Stimulated activated CD4-positive, alpha-beta T cell treated with anti-CD3 and anti-CD28 coated beads, TNF-alpha, amount 100 ng/mL, for 24 hours (primary cell): Measurements from ENCODE around the gene SHMT1.
"Not testable (repeated sequence)": the region's sequence is repeated elsewhere in the genome, so short reads cannot be mapped to it uniquely, and the experiment has no call there.

Source experiments
- DNase-seq, 3 experiments: peaks; one replicate each; pipeline ENCODE4 v3.0.0-alpha.2; 2020; ENCODE audit warnings: low read depth in 3 of 3

SHMT1 gene

GRCh38 chr17:18378614-18379013 lies 15.3 kb upstream of the SHMT1 start:
- not testable (repeated sequence) for DNase-seq

DNA sequence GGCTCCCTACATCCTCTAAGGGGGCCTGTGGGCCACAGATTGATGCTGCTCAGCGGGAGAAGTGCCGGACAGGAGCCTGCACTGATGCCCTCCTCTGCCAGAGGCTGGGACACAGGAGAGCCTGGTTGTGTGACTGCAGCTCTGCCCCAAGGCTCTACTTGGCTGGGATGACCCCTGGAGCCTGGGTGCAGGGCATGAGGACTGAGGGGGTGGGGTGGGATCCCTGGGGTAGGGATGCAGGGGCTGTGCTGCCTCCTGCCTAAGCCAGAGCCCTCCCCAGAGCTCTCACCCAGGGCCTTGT lies 14.8 kb upstream of the SHMT1 start:
- DNase-seq, result no peak

GRCh38 chr17:18377437-18378204 lies 14.3 kb upstream of the SHMT1 start, which contains the start of gene EVPLL:
TSS of gene EVPLL (plus strand) at chr17:18377778. CDS start at chr17:18380938, 3,160 bp downstream.
- no peak for DNase-seq

DNA sequence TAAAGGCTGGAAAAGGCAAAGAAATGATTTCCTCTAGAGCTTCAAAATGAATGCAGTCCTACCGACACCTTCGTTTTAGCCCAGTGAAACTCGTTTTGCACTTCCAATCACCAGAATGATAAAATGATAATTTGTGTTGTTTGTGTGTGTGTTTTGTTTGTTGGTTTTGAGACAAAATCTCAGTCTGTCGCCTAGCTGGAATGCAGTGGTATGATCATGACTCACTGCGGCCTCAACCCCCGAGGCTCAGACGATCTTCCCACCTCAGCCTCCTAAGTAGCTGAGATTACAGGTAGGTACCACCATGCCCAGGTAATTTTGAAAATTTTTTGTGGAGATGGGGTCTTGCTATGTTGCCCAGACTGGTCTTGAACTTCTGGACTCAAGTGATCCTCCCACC lies 10.9 kb upstream of the SHMT1 start:
- DNase-seq, result no peak

GRCh38 chr17:18373181-18373580 lies 9.8 kb upstream of the SHMT1 start:
- not testable (repeated sequence) for DNase-seq

DNA sequence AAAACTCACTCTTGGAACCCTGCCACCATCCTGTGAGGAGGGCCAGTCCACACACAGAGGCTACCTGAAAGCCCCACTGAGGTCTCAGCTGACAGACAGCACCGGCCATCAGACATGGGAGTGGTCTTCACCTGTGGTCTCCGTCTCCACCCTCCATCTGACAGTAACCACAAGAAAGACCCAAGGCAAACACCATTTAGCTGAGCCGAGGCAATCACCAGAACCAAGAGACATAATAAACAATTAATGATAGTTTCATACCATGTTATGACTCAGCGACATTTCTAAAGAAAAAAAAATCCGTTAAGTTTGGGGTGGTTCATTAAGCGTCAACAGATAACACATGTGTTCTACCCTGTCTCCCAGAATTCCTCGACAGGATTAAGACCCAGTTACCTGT lies 8.1 kb upstream of the SHMT1 start:
- DNase-seq, result no peak

- no peak for DNase-seq
Measured at GRCh38 chr17:18370761-18371160, 7.4 kb upstream of the SHMT1 start.

- no peak for DNase-seq
Measured at GRCh38 chr17:18368946-18369345, 5.6 kb upstream of the SHMT1 start.

GRCh38 chr17:18364166-18364565 lies 816 bp upstream of the SHMT1 start:
- no peak for DNase-seq

GRCh38 chr17:18362698-18363100 lies 651 bp downstream of the SHMT1 start:
- DNase-seq, result no peak

- DNase-seq, result no peak
Measured at GRCh38 chr17:18361837-18362697, 1.3 kb downstream of the SHMT1 start.

DNA sequence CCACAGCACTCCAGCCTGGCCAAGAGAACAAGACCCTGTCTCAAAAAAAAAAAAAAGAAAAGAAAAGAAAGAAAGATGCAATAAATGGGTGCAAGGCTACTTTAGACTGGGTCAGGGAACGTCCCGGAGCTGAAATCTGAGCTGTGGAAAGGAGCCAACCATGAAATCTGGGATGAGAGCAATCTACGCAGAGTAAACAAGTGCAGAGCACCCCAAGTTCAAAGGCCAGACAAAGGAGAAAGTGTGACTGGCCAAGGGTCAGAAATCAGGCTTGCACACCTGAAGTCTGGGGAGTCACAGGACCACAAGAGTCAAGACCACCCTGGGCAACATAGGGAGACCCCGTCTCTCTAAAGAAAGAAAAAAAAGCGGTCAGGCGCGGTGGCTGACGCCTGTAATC lies 2.8 kb downstream of the SHMT1 start:
- DNase-seq, result no peak

DNA sequence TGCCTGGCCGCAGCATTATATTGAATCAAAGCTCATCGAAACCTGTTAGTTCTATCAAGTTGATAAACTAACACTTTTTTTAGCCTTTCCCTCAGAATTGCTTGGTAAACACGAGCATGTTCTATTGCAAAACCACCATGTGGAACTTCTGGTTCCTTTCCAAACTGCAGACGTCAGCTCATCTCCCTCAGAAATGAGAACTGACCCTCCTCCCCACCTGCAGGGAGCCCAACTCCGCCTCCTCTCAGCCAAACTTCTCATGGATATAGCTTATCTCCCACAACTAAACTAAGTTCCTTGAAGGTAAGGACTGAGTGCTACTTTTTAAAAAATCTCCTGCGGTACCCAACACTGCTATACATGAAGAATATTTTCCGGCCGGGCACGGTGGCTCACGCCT lies 6.7 kb downstream of the SHMT1 start:
- DNase-seq, result no peak

GRCh38 chr17:18353541-18353940 lies 9.8 kb downstream of the SHMT1 start:
- DNase-seq, result no peak

DNA sequence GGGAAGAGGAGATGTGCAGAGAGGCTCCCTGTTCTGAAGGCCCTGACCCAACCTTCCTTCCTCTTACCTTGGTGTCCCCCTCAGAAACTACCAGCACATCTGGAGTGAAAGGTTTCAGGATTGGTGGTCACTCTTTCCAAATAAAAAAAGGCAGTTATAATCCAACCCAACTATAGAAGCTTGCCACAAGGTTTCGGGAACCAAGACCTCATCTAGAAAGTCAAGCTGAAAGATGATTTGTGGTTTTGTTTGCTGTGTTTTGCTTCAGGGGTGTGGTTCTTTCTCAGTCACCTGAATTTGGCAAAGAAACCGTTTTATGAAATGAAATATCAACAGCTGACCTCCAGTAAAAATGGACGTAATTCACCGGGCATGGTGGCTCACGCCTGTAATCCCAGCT lies 19.3 kb downstream of the SHMT1 start:
- no peak for DNase-seq

DNA sequence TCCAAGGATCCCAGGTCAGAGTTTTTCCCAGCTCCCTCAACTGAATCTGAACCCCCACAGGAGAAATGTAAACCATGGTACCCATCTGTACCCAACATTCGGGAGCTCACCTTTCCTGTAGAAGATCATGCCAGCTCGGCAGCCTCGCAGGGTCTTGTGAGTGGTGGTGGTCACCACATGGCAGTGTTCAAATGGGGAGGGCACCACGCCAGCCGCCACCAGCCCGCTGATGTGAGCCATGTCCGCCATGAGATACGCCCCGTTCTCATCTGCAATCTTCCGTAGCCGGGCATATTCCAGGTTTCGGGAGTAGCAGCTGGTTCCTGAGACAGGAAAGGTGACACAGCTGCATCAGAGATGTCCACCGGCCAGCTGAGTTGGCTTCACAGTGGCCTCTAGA lies 23.4 kb downstream of the SHMT1 start:
- DNase-seq, result no peak

DNA sequence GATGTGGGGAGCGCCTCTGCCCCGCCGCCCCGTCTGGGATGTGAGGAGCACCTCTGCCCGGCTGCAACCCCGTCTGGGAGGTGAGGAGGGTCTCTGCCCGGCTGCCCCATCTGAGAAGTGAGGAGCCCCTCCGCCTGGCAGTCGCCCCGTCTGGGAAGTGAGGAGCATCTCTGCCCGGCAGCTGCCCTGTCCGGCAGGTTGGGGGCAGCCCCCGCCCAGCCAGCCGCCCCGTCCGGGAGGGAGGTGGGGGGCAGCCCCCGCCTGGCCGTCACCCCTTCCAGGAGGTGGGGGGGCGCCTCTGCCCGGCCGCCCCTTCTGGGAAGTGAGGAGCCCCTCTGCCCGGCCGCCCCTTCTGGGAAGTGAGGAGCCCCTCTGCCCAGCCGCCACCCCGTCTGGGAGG lies 25.2 kb downstream of the SHMT1 start:
- DNase-seq, result not testable (repeated sequence)

DNA sequence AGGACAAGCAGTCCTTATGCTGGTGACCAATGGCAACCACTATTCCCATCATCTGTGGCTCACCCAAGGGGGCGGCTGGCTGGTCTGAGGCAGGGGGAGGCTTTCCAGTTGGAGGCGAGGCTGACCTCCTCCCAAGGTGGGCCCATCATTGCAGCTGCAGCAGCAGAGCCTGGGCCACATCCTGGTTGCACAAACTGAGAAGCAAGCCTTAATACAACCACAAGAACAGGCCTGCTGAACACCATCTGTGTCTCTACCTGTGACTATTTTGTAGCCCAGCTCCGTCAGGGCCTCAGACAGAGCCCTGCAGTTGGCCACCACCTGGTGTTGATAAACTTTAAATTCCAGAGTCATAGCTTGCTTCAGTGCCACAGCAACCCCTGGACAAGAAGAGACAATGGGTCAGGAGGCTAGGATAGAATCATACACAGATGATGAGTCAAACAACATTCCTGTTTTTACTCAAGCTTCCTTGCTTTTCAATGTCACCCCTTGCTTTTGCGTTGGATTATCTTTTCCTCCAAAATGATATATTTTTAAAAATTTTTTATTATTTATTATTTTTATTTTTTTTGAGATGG lies 30.4 kb downstream of the SHMT1 start:
- DNase-seq, result no peak

DNA sequence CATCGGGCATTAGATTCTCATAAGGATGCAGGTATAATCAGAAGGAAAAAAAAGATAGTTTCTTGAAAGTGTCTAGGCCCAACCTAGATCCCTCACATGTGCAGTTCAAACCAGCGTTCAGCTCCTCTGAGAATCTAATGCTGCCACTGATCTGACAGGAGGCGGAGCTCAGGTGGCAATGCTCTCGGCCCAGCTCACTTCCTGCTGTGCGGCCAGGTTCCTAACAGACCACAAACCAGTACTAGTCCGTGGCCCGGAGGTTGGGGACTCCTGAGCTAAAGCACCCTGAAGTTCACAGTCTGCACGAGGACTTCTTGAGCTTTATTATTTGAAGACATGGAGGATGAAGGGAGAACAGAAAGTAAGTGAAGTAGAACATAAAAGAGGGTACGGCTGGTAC lies 31.5 kb downstream of the SHMT1 start:
- DNase-seq, result no peak

GRCh38 chr17:18328643-18329204 lies 34.6 kb downstream of the SHMT1 start:
- no peak for DNase-seq

- no peak for DNase-seq
Measured at GRCh38 chr17:18327556-18327955, 35.8 kb downstream of the SHMT1 start.

DNA sequence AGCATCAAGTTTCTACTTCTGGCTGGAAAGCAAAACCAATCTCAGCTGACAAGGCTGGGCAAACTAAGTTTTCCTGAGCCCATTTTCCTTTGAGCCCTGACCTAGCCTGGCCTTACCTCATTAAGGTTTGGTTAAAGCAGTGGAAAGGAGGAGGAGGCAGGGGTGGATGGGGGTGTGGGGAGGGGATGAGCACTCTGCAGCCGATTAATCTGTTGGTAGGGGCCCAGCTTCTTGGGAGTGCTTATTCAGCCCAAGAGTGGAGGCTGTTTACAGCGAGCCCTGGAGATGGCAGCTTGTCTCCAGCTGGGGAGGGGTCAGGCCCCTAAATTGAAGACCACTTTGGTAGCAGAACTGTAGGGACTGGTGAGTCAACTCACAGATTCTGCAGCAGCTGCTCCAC lies 36.3 kb downstream of the SHMT1 start:
- no peak for DNase-seq

GRCh38 chr17:18326572-18326971 lies 36.8 kb downstream of the SHMT1 start:
- DNase-seq, result no peak
